A549 (cell line): Measurements from ENCODE around the gene SLAIN2. TPM values are rescaled to one million over a fixed set of nuclear protein-coding genes. Genes with fewer than 3 reads are reported as not detected.

Source experiments
- ATAC-seq, 2 experiments: fragments of 200-7000 bp in 1 of 2; fragments of >200 bp in 1 of 2; cut with Nextera tagmentation in 1 of 2; cut with Tn5 transposase in 1 of 2; 3 replicates each; pipeline versions ENCODE4 v1.8.0 to v1.9.1; 2018 to 2020; ENCODE audit warnings: mild to moderate bottlenecking in 1 of 2, moderate library complexity in 1 of 2
- CTCF ChIA-PET: fragments of 300-600 bp; sonication (Branson Sonifier 250); formaldehyde crosslinking; extraction: SDS; loops from one replicate; lab custom pipeline; 2021; ENCODE audit warnings: antibody characterized with exemption, inconsistent platforms; lab: Yijun Ruan, JAX
- POLR2A ChIA-PET: fragments of 350-600 bp; formaldehyde crosslinking; extraction: SDS; loops from one replicate; lab custom pipeline; 2021; ENCODE audit warnings: antibody characterized with exemption, inconsistent platforms; lab: Yijun Ruan, JAX
- DNase-seq, 2 experiments: peaks; one replicate each; pipeline versions ENCODE4 v3.0.0 to v3.0.0-alpha.2; 2011 to 2016; ENCODE audit warnings: low read depth in 1 of 2, low spot score in 1 of 2
- FAIRE-seq: peaks from 2 replicates; lab custom pipeline; 2011; peaks lifted over from hg19 to GRCh38; lab: Jason Lieb, UNC
- H3K27ac ChIP-seq, 2 experiments: fragments of >200 bp; sonication (Bioruptor Twin); formaldehyde crosslinking; 3 replicates each; pipeline ENCODE4 v1.5.1; 2016 to 2017
- H3K4me1 ChIP-seq: fragments of >200 bp; sonication (Bioruptor Twin); formaldehyde crosslinking; 3 replicates; pipeline ENCODE4 v1.6.1; 2016
- H3K4me2 ChIP-seq: fragments of >200 bp; sonication (Bioruptor Twin); formaldehyde crosslinking; 3 replicates; pipeline ENCODE4 v1.6.1; 2016
- H3K4me3 ChIP-seq: fragments of >200 bp; sonication (Bioruptor Twin); formaldehyde crosslinking; 3 replicates; pipeline ENCODE4 v1.5.1; 2016
- H3K9me3 ChIP-seq: fragments of >200 bp; sonication (Bioruptor Twin); formaldehyde crosslinking; 3 replicates; pipeline ENCODE4 v1.6.1; 2016
- BHLHE40 ChIP-seq: IDR thresholded peaks from 2 replicates; pipeline ENCODE4 v1.6.1; 2012; ENCODE audit warnings: low read depth, low read length, inconsistent platforms
- CBX2 ChIP-seq: fragments of 200-600 bp; sonication (generic); IDR thresholded peaks from 2 replicates; pipeline ENCODE4 v1.6.1; 2016; ENCODE audit warnings: low read depth, mild to moderate bottlenecking, borderline replicate concordance
- CBX8 ChIP-seq: fragments of 200-600 bp; sonication (generic); IDR thresholded peaks from 2 replicates; pipeline ENCODE4 v1.6.1; 2016
- CEBPB ChIP-seq, 2 experiments: fragments of >200 bp in 1 of 2; sonication (Bioruptor Twin) in 1 of 2; formaldehyde crosslinking in 1 of 2; IDR thresholded peaks; 2 replicates each; pipeline ENCODE4 v1.6.1; 2012 to 2016
- EHMT2 ChIP-seq: fragments of 200-600 bp; sonication (generic); IDR thresholded peaks from 2 replicates; pipeline ENCODE4 v1.6.1; 2016; ENCODE audit warnings: antibody characterized with exemption, low read depth, mild to moderate bottlenecking, moderate library complexity
- ESRRA ChIP-seq: fragments of 150-350 bp; IDR thresholded peaks from 2 replicates; pipeline ENCODE4 v1.6.1; 2014; ENCODE audit warnings: mild to moderate bottlenecking, low read length, borderline replicate concordance
- FOSL2 ChIP-seq, 2 experiments: fragments of 450-650 bp in 1 of 2; fragments of >200 bp in 1 of 2; sonication (Bioruptor Twin) in 1 of 2; formaldehyde crosslinking; IDR thresholded peaks; 2 replicates each; pipeline versions ENCODE4 v1.5.0 to v1.6.1; 2016 to 2020; ENCODE audit warnings: mild to moderate bottlenecking in 1 of 2, moderate library complexity in 1 of 2
- FOXS1 ChIP-seq: fragments of 250-450 bp; sonication (Bioruptor Pico); IDR thresholded peaks from 2 replicates; pipeline ENCODE4 v1.5.0; 2020; ENCODE audit warnings: mild to moderate bottlenecking, moderate library complexity
- GATA3 ChIP-seq: IDR thresholded peaks from 2 replicates; pipeline ENCODE4 v1.6.1; 2012; ENCODE audit warnings: borderline replicate concordance
- HEYL ChIP-seq: fragments of 250-450 bp; sonication (Bioruptor Pico); IDR thresholded peaks from 2 replicates; pipeline ENCODE4 v1.8.0; 2021; ENCODE audit warnings: mild to moderate bottlenecking, moderate library complexity
- HOXA7 ChIP-seq: fragments of 250-450 bp; sonication (Bioruptor Pico); IDR thresholded peaks from 2 replicates; pipeline ENCODE4 v1.5.0; 2020; ENCODE audit warnings: mild to moderate bottlenecking, moderate library complexity
- JUNB ChIP-seq: fragments of >200 bp; sonication (Bioruptor Twin); formaldehyde crosslinking; IDR thresholded peaks from 2 replicates; pipeline ENCODE4 v1.6.1; 2016
- KDM5A ChIP-seq: fragments of 200-600 bp; sonication (generic); IDR thresholded peaks from 2 replicates; pipeline ENCODE4 v1.6.1; 2016; ENCODE audit warnings: antibody characterized with exemption, mild to moderate bottlenecking
- NPAS2 ChIP-seq: fragments of 250-450 bp; sonication (Bioruptor Pico); IDR thresholded peaks from 2 replicates; pipeline ENCODE4 v1.8.0; 2022; ENCODE audit warnings: mild to moderate bottlenecking, moderate library complexity, borderline replicate concordance
- NR3C1 ChIP-seq: fragments of >200 bp; sonication (Bioruptor Twin); formaldehyde crosslinking; IDR thresholded peaks from 3 replicates; pipeline ENCODE4 v1.6.1; 2017
- POLR2AphosphoS2 ChIP-seq: conservative IDR thresholded peaks from 2 replicates; pipeline ENCODE4 v1.6.1; 2012; ENCODE audit warnings: low read length, improper control_type of control experiment, inconsistent platforms
- RAD21 ChIP-seq, 2 experiments: fragments of >200 bp in 1 of 2; sonication (Bioruptor Twin) in 1 of 2; formaldehyde crosslinking in 1 of 2; IDR thresholded peaks in 1 of 2; conservative IDR thresholded peaks in 1 of 2; 2 replicates in 1 of 2; 3 replicates in 1 of 2; pipeline ENCODE4 v1.6.1; 2012 to 2018; ENCODE audit warnings: inconsistent platforms in 1 of 2
- RFX5 ChIP-seq: fragments of 450-650 bp; IDR thresholded peaks from 2 replicates; pipeline ENCODE4 v1.7.1; 2014; ENCODE audit warnings: antibody characterized with exemption, mild to moderate bottlenecking, moderate library complexity
- SMC3 ChIP-seq: fragments of >200 bp; sonication (Bioruptor Twin); formaldehyde crosslinking; IDR thresholded peaks from 3 replicates; pipeline ENCODE4 v1.6.1; 2018; ENCODE audit warnings: inconsistent platforms
- SREBF2 ChIP-seq: fragments of 450-650 bp; IDR thresholded peaks from 2 replicates; pipeline ENCODE4 v1.6.1; 2014; ENCODE audit warnings: mild to moderate bottlenecking, moderate library complexity
- ZNF302 ChIP-seq: fragments of 250-450 bp; sonication (Bioruptor Pico); IDR thresholded peaks from 2 replicates; pipeline ENCODE4 v1.9.0; 2021; ENCODE audit warnings: inconsistent platforms, mild to moderate bottlenecking, moderate library complexity
- ZSCAN20 ChIP-seq: fragments of 250-450 bp; sonication (Bioruptor Pico); IDR thresholded peaks from 2 replicates; pipeline ENCODE4 v1.8.0; 2022; ENCODE audit warnings: mild to moderate bottlenecking, moderate library complexity
- WGBS: methylation state at CpG from one replicate; pipeline ENCODE4 v1.1.6; 2017; ENCODE audit errors: missing lambda C conversion rate; 5-methylcytosine and 5-hydroxymethylcytosine counted together
- polyA plus RNA-seq, 4 experiments: library from polyadenylated mRNA; depleted of rRNA in 3 of 4; stranded (reverse); fragments of >200 nt; fragmentation: RNase III in 1 of 4; extraction: RNeasy Plus Mini Kit Qiagen cat#74134 plus additional on column Dnase treatment in 1 of 4; gene quantifications; 2 replicates in 3 of 4; 3 replicates in 1 of 4; pipeline ENCODE4 v1.2.3, GENCODE V29; 2011 to 2017
- TF ChIP-seq, protein P1 (sequence below): fragments of 450-650 bp; IDR thresholded peaks from 2 replicates; pipeline ENCODE4 v1.6.1; 2014; ENCODE audit warnings: antibody characterized with exemption
- TF ChIP-seq, protein P2 (sequence below): fragments of >200 bp; sonication (Bioruptor Twin); formaldehyde crosslinking; IDR thresholded peaks from 2 replicates; pipeline ENCODE4 v1.6.1; 2016
- TF ChIP-seq, protein P3 (sequence below): fragments of >200 bp; sonication (Bioruptor Twin); formaldehyde crosslinking; IDR thresholded peaks from 3 replicates; pipeline ENCODE4 v1.6.1; 2016
- TF ChIP-seq, protein P4 (sequence below): fragments of 150-350 bp; IDR thresholded peaks from 2 replicates; pipeline ENCODE4 v1.6.1; 2014; ENCODE audit warnings: low read depth, mild to moderate bottlenecking, low read length
- TF ChIP-seq, protein P5 (sequence below): fragments of 250-450 bp; sonication (Bioruptor Pico); IDR thresholded peaks from 2 replicates; pipeline ENCODE4 v1.5.0; 2020; ENCODE audit warnings: low read depth, mild to moderate bottlenecking, moderate library complexity

The SLAIN2 gene
- polyA plus RNA-seq, 2 of the 4 experiments (the other 2 are of a cell fraction): 14.4 to 14.6 TPM

DNA sequence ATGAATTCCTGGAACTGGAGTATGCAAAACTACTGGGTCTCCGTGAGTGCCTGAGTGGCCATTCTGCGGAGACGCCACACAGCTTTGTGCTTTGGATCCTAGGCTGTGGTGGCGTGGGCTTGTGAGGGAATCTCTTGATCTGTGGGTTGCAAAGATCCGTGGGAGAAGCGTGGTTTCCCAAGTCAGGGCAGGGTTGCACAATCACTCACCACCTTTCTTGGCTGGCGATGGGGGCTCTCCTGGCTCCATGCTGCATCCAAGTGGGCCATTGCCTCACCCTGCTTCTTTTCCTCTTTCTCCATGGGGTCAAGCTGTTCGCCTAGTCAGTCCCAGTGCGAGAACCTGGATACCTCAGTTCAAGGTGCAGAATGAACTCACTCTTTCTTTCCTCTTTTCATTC is 62.5 kb downstream of the SLAIN2 start:
- no peak overlapping the region for H3K27ac ChIP-seq
- no peak for ATAC-seq

DNA sequence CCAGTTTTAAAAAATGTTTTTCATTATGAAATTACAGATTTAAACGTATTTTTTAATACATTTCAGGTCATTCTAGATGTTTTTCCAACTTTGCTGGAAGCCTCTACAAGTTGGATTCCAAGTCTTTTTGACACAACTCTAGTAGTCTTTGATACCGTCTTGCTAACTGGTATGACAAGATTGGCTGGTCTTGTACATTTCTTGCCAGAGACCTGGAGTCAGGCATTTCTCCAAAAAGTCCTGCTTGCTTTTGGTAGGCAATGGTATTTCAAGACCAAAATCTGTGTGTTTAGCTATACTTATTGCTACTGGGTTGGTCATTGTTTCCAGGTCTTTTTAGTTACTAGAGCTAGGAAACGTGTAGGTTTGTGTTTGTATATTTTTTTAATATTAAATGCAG is 64.6 kb downstream of the SLAIN2 start:
- Histone ChIP-seq H3K4me2 (no peak overlapping the region), H3K4me3 (no peak overlapping the region), H3K9me3 (no peaks in the 10 kb centered on the region), H3K27ac (no peak overlapping the region), H3K4me1 (no peaks in the 10 kb centered on the region)
- FAIRE-seq (no peak), ATAC-seq (no peak), DNase-seq (no peak)
- ChIA-PET POLR2A (no interaction called here), CTCF (no interaction called here)
- 88% methylated on average over 3 of the region's 3 CpGs for WGBS
- no peak for TF ChIP-seq KDM5A
- TF ChIP-seq, protein P1, sequence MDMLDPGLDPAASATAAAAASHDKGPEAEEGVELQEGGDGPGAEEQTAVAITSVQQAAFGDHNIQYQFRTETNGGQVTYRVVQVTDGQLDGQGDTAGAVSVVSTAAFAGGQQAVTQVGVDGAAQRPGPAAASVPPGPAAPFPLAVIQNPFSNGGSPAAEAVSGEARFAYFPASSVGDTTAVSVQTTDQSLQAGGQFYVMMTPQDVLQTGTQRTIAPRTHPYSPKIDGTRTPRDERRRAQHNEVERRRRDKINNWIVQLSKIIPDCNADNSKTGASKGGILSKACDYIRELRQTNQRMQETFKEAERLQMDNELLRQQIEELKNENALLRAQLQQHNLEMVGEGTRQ: no peak
- TF ChIP-seq JUNB: no peak
- TF ChIP-seq ESRRA: no peak
- no peak for TF ChIP-seq CEBPB (IDR thresholded peaks at IDR 0.05)
- no peak for TF ChIP-seq SREBF2
- no peak for TF ChIP-seq CBX2
- TF ChIP-seq SMC3: no peak
- no peak for TF ChIP-seq FOXS1 (CRISPR knock-in tag)
- TF ChIP-seq, protein P2, sequence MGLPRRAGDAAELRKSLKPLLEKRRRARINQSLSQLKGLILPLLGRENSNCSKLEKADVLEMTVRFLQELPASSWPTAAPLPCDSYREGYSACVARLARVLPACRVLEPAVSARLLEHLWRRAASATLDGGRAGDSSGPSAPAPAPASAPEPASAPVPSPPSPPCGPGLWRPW: no peak
- TF ChIP-seq, protein P3, sequence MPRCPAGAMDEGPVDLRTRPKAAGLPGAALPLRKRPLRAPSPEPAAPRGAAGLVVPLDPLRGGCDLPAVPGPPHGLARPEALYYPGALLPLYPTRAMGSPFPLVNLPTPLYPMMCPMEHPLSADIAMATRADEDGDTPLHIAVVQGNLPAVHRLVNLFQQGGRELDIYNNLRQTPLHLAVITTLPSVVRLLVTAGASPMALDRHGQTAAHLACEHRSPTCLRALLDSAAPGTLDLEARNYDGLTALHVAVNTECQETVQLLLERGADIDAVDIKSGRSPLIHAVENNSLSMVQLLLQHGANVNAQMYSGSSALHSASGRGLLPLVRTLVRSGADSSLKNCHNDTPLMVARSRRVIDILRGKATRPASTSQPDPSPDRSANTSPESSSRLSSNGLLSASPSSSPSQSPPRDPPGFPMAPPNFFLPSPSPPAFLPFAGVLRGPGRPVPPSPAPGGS: no peak
- no peak for TF ChIP-seq RFX5
- TF ChIP-seq, protein P4, sequence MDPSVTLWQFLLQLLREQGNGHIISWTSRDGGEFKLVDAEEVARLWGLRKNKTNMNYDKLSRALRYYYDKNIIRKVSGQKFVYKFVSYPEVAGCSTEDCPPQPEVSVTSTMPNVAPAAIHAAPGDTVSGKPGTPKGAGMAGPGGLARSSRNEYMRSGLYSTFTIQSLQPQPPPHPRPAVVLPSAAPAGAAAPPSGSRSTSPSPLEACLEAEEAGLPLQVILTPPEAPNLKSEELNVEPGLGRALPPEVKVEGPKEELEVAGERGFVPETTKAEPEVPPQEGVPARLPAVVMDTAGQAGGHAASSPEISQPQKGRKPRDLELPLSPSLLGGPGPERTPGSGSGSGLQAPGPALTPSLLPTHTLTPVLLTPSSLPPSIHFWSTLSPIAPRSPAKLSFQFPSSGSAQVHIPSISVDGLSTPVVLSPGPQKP: no peak
- no peak for TF ChIP-seq NPAS2
- TF ChIP-seq EHMT2: no peak
- TF ChIP-seq FOSL2 (IDR thresholded peaks at IDR 0.05): no peak
- no peak for TF ChIP-seq FOSL2 (CRISPR knock-in tag; IDR thresholded peaks at IDR 0.05)
- no peak for TF ChIP-seq NR3C1
- TF ChIP-seq ZSCAN20 (CRISPR knock-in tag): no peak

More for the DNA sequence above, 62.5 kb downstream of the SLAIN2 start:
- WGBS: 98% methylated on average over 8 of the region's 9 CpGs
- TF ChIP-seq SREBF2: no peak
- no peak for TF ChIP-seq RAD21 (conservative IDR thresholded peaks at IDR 0.05 in 1 of 2, IDR thresholded peaks at IDR 0.05 in 1 of 2)
- TF ChIP-seq CBX8: no peak
- TF ChIP-seq CBX2: no peak
- TF ChIP-seq, protein P5, sequence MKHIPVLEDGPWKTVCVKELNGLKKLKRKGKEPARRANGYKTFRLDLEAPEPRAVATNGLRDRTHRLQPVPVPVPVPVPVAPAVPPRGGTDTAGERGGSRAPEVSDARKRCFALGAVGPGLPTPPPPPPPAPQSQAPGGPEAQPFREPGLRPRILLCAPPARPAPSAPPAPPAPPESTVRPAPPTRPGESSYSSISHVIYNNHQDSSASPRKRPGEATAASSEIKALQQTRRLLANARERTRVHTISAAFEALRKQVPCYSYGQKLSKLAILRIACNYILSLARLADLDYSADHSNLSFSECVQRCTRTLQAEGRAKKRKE (CRISPR knock-in tag): no peak
- TF ChIP-seq GATA3: no peak
- no peak for TF ChIP-seq HEYL (CRISPR knock-in tag)
- no peak for TF ChIP-seq NPAS2
- no peak for TF ChIP-seq ZNF302 (CRISPR knock-in tag)
- TF ChIP-seq, protein P3: no peak
- TF ChIP-seq POLR2AphosphoS2: no peak
- no peak for TF ChIP-seq BHLHE40
- no peak for TF ChIP-seq NR3C1
- TF ChIP-seq HOXA7 (CRISPR knock-in tag): no peak
- TF ChIP-seq ESRRA: no peak
- Histone ChIP-seq H3K4me3 (no peak overlapping the region), H3K4me2 (no peak overlapping the region), H3K9me3 (no peaks in the 10 kb centered on the region), H3K4me1 (no peaks in the 10 kb centered on the region)
- no peak for DNase-seq
- CTCF ChIA-PET: no interaction called here
- no peak for FAIRE-seq
- POLR2A ChIA-PET: no interaction called here
